SKM-1 (cell line): ENCODE data around the gene EGFR.

ENCODE experiments used
- DNase-seq: peaks from one replicate; lab custom pipeline; 2025; ENCODE audit not compliant: unreplicated experiment; lab: John Stamatoyannopoulos, UW

Gene EGFR

GRCh38 chr7:55099821-55100543, 81.2 kb downstream of the EGFR start:
- no peak for DNase-seq

GRCh38 chr7:55100544-55101327, 81.9 kb downstream of the EGFR start:
- DNase-seq = no peak

- DNase-seq = no peak
Measured at GRCh38 chr7:55101359-55101758, 82.5 kb downstream of the EGFR start.

- DNase-seq = no peak
Measured at GRCh38 chr7:55104123-55104522, 85.3 kb downstream of the EGFR start.

GRCh38 chr7:55104712-55105433, 86.1 kb downstream of the EGFR start:
- DNase-seq = no peak

- no peak for DNase-seq
Measured at GRCh38 chr7:55105952-55106351, 87.1 kb downstream of the EGFR start.

- DNase-seq = no peak
Measured at GRCh38 chr7:55107946-55108345, 89.1 kb downstream of the EGFR start.

- DNase-seq = no peak
Measured at GRCh38 chr7:55108401-55108800, 89.6 kb downstream of the EGFR start.

- no peak for DNase-seq
Measured at GRCh38 chr7:55108818-55109217, 90.0 kb downstream of the EGFR start.

- DNase-seq = no peak
Measured at GRCh38 chr7:55109404-55110167, 90.8 kb downstream of the EGFR start.

GRCh38 chr7:55110282-55110992, 91.6 kb downstream of the EGFR start:
- DNase-seq = no peak

- DNase-seq = no peak
Measured at GRCh38 chr7:55110993-55111361, 92.2 kb downstream of the EGFR start.

- no peak for DNase-seq
Measured at GRCh38 chr7:55112056-55112455, 93.2 kb downstream of the EGFR start.

- DNase-seq = no peak
Measured at GRCh38 chr7:55113760-55114540, 95.1 kb downstream of the EGFR start.

GRCh38 chr7:55117286-55117685, 98.5 kb downstream of the EGFR start:
- DNase-seq = no peak

- no peak for DNase-seq
Measured at GRCh38 chr7:55118426-55118825, 99.6 kb downstream of the EGFR start.

GRCh38 chr7:55119571-55119970, 100.8 kb downstream of the EGFR start:
- no peak for DNase-seq

- no peak for DNase-seq
Measured at GRCh38 chr7:55120074-55120473, 101.3 kb downstream of the EGFR start.

GRCh38 chr7:55120501-55121198, 101.8 kb downstream of the EGFR start:
- no peak for DNase-seq
